Vagina (tissue), 2 donors: Measurements from ENCODE around the gene GSTM1. TPM values are rescaled to one million over a fixed set of nuclear protein-coding genes. Genes with fewer than 3 reads are reported as not detected.
"Not testable (repeated sequence)": the region's sequence is repeated elsewhere in the genome, so short reads cannot be mapped to it uniquely, and the experiment has no call there.

Source experiments
- DNase-seq, 2 donors: peaks; one replicate each; pipeline ENCODE4 v3.0.0-alpha.2; 2017; ENCODE audit errors: extremely low spot score in 2 of 2
- H3K27ac ChIP-seq: fragments of 200-600 bp; sonication (generic); one replicate; pipeline ENCODE4 v1.5.1; 2019
- H3K27me3 ChIP-seq: fragments of 200-600 bp; sonication (generic); one replicate; pipeline ENCODE4 v1.5.1; 2019
- H3K36me3 ChIP-seq, 2 donors: fragments of 200-600 bp; sonication (generic); one replicate each; pipeline ENCODE4 v1.5.1; 2017 to 2019
- H3K4me1 ChIP-seq: fragments of 200-600 bp; sonication (generic); one replicate; pipeline ENCODE4 v1.5.1; 2019
- H3K4me3 ChIP-seq, 2 donors: fragments of 200-600 bp; sonication (generic); 1 replicate in 1 of 2; 2 replicates in 1 of 2; pipeline ENCODE4 v1.5.1; 2016 to 2019
- H3K9me3 ChIP-seq: fragments of 200-600 bp; sonication (generic); one replicate; pipeline ENCODE4 v1.5.1; 2019
- CTCF ChIP-seq, 3 experiments: fragments of 450-650 bp in 2 of 3; fragments of 200-600 bp in 1 of 3; sonication (generic) in 1 of 3; IDR thresholded peaks; one replicate each; pipeline ENCODE4 v1.5.1; 2017 to 2019; ENCODE audit warnings: antibody characterized with exemption in 3 of 3, mild to moderate bottlenecking in 2 of 3, moderate library complexity in 2 of 3
- POLR2A ChIP-seq, 2 donors: fragments of 450-650 bp; IDR thresholded peaks; one replicate each; pipeline ENCODE4 v1.6.1; 2017; ENCODE audit warnings: antibody characterized with exemption in 2 of 2, mild to moderate bottlenecking in 2 of 2, moderate library complexity in 2 of 2
- POLR2AphosphoS5 ChIP-seq, 2 donors: sonication (generic); formaldehyde crosslinking; IDR thresholded peaks; one replicate each; pipeline ENCODE4 v1.9.0; 2017; ENCODE audit warnings: antibody characterized with exemption in 2 of 2, mild to moderate bottlenecking in 2 of 2, low read depth in 1 of 2; ENCODE audit not compliant: insufficient read depth in 1 of 2
- intact Hi-C: fragments of 100-400 bp; cut with DNase I; formaldehyde crosslinking; loops from one replicate; pipeline ENCODE4 v1.15.1; 2023
- total RNA-seq: library from RNA; depleted of rRNA; stranded (reverse); fragments of >200 nt; gene quantifications from one replicate; pipeline ENCODE4 v1.2.3, GENCODE V29; 2016

GSTM1 gene
- total RNA-seq, 1 donor from 2014 or later: 156 TPM

DNA sequence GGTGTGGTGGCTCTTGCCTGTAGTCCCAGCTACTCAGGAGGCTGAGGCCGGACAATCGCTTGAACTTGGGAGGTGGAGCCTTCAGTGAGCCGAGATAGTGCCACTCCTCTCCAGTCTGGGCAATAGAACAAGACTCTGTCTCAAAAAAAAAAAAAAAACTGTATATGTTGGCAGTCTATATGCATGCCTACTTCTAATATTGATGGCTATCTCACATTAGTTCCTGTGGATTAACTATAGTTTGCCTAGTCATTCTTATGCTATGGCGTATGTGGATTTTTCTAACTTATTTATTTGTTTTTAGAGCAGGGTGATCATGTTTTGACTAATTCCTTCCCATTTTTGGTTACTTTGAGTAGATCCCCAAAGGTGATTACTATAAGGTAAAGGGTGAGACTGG is 9.4 kb downstream of the GSTM1 start:
- intact Hi-C loops: no loop called here
- Histone ChIP-seq H3K27me3 (no peaks in the 10 kb centered on the region), H3K4me1 (no peaks in the 10 kb centered on the region), H3K4me3 (no peak overlapping the region), H3K9me3 (no peaks in the 10 kb centered on the region), H3K27ac (no peak overlapping the region), H3K36me3 (no peaks in the 10 kb centered on the region)
- no peak for DNase-seq
- TF ChIP-seq POLR2AphosphoS5 (IDR thresholded peaks at IDR 0.05; ENCODE audit: insufficient read depth in 1 of 2, low read depth in 1 of 2) (no peak), POLR2A (IDR thresholded peaks at IDR 0.05) (no peak), CTCF (IDR thresholded peaks at IDR 0.05) (no peak)

GRCh38 chr1:109697861-109698260 is 10.2 kb downstream of the GSTM1 start:
- H3K4me1 ChIP-seq, H3K36me3 ChIP-seq, H3K27ac ChIP-seq, DNase-seq, H3K27me3 ChIP-seq, H3K4me3 ChIP-seq, H3K9me3 ChIP-seq, intact Hi-C loops: not testable (repeated sequence)

DNA sequence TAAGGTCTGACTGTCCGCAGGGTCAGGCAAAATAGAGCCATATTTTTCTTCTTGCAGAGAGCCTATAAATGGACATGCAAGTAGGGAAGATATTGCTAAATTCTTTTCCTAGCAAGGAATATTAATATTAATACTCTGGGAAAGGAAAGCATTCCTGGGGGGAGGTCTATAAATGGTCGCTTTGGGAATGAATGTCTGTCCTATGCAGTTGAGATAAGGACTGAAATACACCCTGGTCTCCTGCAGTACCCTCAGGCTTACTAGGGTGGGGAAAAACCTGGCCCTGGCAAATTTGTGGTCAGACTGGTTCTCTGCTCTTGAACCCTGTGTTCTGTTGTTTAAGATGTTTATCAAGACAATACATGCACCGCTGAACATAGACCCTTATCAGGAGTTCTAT is 15.3 kb downstream of the GSTM1 start:
- DNase-seq, H3K27ac ChIP-seq, intact Hi-C loops, H3K36me3 ChIP-seq, H3K27me3 ChIP-seq, H3K4me1 ChIP-seq, H3K4me3 ChIP-seq, H3K9me3 ChIP-seq: not testable (repeated sequence)

DNA sequence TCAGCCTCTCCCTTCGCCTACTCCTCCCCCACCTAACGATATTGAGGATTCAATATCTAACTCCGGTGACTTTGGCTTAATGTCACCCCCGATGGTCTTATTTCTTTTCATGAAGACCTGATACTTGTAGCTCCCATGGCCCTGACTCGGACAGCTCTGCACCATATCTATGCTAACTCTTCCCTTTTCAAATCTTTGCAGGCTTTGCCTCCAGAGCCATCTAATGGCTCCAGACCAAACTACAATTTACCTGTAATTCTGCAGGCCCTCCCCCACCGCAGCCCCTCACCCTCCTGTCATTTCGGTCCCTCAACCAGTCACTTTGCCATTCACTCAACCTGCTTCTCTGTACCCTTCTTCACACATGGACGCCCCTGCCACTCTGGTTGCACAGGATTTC is 16.6 kb downstream of the GSTM1 start:
- intact Hi-C loops: no loop called here
- H3K36me3 ChIP-seq: no peaks in the 10 kb centered on the region
- no peak overlapping the region for H3K27ac ChIP-seq
- TF ChIP-seq CTCF (IDR thresholded peaks at IDR 0.05) (no peak), POLR2AphosphoS5 (IDR thresholded peaks at IDR 0.05; ENCODE audit: insufficient read depth in 1 of 2, low read depth in 1 of 2) (no peak), POLR2A (IDR thresholded peaks at IDR 0.05) (no peak)
- no peak overlapping the region for H3K4me3 ChIP-seq
- no peaks in the 10 kb centered on the region for H3K27me3 ChIP-seq
- peak in 1 of 2 donors; percentile 64 for DNase-seq
- no peaks in the 10 kb centered on the region for H3K9me3 ChIP-seq
- no peaks in the 10 kb centered on the region for H3K4me1 ChIP-seq

DNA sequence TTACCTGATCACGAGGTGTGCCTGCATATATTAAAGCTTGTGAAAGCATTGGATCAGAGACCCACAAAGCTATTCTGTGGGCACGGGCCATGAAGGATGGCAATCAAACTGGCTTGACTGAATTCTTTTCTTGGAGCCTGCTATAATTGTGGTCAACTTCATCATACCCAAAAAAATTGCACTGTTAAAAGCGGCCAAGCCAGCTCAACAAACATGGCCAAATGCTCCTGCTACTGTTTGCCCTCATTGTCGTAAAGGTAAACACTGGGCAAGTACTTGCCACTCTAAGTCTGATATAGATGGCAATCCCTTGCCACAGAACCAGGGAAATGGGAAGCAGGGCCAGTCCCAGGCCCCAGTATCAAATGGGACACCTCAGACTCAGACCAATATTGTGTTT is 17.8 kb downstream of the GSTM1 start:
- Histone ChIP-seq H3K4me1 (no peaks in the 10 kb centered on the region), H3K4me3 (no peak overlapping the region), H3K27me3 (no peaks in the 10 kb centered on the region), H3K27ac (no peak overlapping the region), H3K9me3 (no peaks in the 10 kb centered on the region), H3K36me3 (no peaks in the 10 kb centered on the region)
- intact Hi-C loops: no loop called here
- peak in 1 of 2 donors; percentile 52 for DNase-seq
- TF ChIP-seq POLR2A (IDR thresholded peaks at IDR 0.05): no peak
- TF ChIP-seq POLR2AphosphoS5 (IDR thresholded peaks at IDR 0.05; ENCODE audit: insufficient read depth in 1 of 2, low read depth in 1 of 2): no peak

DNA sequence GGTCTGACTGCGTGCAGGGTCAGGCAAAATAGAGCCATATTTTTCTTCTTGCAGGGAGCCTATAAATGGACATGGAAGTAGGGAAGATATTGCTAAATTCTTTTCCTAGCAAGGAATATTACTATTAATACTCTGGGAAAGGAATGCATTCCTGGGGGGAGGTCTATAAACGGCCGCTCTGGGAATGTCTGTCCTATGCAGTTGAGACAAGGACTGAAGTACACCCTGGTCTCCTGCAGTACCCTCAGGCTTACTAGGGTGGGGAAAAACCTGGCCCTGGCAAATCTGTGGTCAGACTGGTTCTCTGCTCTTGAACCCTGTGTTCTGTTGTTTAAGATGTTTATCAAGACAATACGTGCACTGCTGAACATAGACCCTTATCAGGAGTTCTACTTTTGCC is 21.3 kb downstream of the GSTM1 start:
- intact Hi-C loops, H3K4me3 ChIP-seq, DNase-seq, H3K36me3 ChIP-seq, H3K27me3 ChIP-seq, H3K4me1 ChIP-seq, H3K9me3 ChIP-seq, H3K27ac ChIP-seq: not testable (repeated sequence)

- H3K9me3 ChIP-seq, H3K27me3 ChIP-seq, intact Hi-C loops, H3K4me3 ChIP-seq, H3K27ac ChIP-seq, H3K4me1 ChIP-seq, DNase-seq, H3K36me3 ChIP-seq: not testable (repeated sequence)
Measured at GRCh38 chr1:109709822-109710221, 22.2 kb downstream of the GSTM1 start.
